ENCODE measurements around the gene NET1.

The NET1 gene

DNA sequence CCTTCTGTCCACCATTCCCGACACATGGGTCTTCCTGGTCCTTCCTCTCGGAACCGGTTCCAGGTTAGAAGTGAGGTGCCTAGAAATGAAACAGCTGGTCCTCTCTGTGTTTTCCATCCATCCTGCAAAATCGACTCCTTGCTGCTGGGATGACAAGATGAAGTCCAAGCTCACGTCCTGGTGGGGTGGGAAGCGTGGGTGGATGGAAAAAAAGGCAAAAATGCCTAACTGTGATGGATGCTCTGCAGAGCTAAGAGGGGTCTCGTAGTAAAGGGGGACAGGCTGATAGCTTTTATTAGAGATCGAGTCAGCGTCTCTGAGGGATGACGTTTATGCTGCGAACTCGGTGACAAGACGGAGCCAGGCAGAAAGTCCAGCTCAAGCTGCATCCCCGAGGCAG is 72.9 kb downstream of the NET1 start:
- DNase-seq = no peak
- ATAC-seq = no peak

- no peak for ATAC-seq
- no peak for DNase-seq
These were observed 73.8 kb downstream of the NET1 start for GRCh38 chr10:5485948-5486852.

DNA sequence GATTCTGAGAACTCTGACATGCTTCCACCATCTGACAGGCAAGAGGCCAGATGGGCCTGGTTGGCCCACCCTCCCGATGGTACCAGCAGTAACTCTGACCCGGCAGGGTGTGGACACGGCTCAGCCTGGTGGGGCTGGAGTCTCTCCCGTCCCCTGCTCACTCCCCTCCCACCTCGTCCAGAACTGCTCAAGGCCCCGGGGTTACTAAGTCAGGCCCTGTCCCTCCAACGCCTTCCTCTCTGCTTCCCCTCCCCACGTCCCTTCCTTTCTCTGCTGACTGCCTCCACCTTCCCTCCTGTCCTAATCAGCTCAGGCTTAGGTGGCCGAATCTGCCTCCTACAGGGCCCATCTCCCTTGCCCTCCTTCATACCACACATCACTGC is 74.5 kb downstream of the NET1 start:
- ATAC-seq (no peak), DNase-seq (no peak)

- no peak for ATAC-seq
- DNase-seq = no peak
These were observed 76.2 kb downstream of the NET1 start for GRCh38 chr10:5488272-5489161.

DNA sequence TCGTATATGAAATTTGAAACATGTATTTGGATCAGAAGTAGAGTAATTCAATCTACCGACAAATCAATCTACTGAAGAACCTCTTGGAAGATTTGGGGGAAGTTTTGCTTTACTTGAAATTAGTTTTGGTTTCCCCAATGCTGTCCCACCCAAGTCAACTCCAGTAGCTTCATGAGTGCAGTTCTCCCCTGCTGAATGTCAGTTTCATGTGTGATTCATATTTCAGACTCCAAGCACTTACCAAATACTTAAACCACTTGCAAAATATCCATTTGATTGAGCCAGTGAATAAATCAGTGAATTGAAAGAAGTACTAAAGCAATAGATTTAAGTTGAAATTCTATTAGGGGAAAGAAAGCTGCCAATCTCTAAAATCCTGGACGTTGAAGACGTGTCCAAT is 77.7 kb downstream of the NET1 start:
- peak; percentile 38 for ATAC-seq

GRCh38 chr10:5490698-5491464 is 78.5 kb downstream of the NET1 start:
- ATAC-seq (no peak), DNase-seq (no peak)

More for the DNA sequence above, 77.7 kb downstream of the NET1 start:
- no peak for DNase-seq

DNA sequence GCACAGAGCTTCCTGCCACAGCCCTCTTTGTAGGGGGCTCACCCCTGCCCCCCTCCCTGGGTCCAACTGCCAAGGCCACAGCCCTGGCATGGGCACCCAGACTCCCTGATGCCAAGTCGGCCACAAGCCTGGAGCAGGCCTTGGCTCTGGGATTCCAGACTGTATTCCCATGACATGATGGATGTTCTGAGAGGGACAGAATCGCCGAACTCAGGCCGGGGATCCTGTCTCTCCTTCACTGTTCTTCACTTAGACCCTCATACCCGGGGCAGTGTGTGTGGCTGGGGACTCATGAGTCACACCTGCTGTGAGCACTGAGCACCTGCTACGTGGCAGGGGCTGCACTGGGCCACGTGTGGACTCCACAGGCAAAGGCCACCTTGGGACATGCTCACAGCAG is 79.1 kb downstream of the NET1 start:
- DNase-seq (no peak), ATAC-seq (no peak)

DNA sequence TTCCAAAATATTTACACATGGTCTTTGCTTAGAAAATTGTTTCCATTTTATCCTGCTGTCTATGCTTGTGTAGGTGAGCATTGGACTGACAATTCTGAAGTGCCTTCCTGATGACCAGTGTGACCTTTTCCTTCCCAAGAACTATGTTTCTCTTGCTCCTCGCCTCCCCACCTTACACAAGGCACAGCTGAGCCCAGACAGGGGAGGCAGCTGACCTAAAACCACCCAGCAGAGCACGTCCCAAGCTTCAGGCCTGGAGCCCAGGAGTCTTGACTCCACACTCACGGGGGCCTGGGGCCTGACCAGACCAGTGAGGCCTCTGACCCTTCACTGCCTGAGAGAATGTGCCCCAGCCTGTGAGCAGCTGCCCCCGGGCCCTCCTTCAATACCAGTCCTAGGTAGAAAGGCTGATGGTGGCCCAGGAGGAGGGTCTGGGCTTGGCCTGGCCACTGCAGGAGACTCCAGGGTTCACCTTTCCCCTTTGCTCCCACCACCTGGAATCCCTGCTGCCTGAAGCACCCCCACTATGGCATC is 80.0 kb downstream of the NET1 start:
- no peak for ATAC-seq

DNA sequence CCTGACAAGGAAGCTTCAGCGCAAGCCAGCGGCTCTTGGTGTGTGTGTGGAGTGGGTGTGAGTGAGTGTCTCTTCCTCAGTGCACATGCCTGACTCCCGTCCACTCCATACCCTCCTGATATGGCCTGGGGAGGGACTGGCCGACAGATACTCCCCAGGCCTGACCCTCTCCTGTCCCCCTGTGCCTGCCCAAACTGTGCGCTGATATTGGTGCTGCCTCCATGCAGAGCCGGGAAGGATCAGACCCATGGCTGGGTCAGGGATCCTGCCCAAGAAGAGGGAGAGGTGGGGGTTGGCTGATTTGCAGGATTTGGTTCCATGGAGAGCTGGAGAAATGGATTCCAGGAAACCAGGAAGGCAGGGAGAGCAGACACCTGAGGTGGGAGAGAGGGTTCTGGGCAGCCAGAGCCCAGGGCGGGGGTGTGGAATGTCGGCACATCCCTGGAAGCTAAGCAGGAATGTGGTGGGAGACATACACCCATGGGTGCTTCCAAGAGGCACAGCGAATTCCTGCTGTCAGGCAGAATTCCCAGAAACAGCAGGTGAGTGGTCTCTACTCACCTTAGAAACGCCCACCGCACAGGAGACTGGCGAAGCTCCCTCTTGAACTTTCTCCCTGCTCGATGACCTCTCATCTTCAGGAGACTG is 80.7 kb downstream of the NET1 start:
- no peak for DNase-seq
- ATAC-seq = no peak

More for the DNA sequence above, 80.0 kb downstream of the NET1 start:
- DNase-seq = no peak

DNA sequence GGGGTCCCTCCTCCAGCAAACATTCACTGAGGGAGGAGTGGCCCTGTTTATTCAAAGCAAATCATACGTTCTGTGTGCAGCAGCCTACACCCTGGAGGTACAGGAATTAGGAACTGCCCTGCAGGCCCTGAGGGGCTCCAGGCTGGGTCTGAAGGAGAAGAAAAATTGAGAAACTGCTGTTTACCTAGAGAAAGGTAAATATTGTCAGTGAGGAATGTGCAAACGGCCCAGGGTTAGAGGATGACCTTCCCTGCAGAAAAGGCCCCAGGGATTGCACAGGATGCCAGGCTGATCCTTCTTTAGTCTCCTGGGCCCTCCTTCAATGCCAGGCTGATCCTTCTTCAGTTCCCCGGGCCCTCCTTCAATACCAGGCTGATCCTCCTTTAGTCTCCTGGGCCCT is 81.3 kb downstream of the NET1 start:
- ATAC-seq = no peak
- DNase-seq = no peak

DNA sequence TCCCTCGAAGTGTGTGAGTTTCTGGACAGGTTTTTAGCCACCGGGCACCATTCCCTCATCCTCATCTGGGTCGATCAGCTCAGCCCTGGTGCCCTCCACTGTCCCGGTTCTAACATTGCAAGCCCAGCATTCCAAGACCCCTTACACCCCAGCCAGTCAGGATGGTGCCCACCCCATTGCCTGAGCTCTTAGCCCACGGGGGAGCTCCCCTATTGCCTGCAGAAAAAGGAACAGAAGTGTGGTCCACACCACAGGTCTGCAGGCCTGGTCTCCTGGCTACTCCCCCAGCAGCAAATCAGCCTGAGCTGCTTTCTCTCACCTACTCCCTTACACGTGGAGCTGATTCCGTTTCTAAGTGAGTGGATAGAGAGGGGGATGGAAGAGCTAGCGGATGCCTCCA is 82.3 kb downstream of the NET1 start:
- DNase-seq (no peak), ATAC-seq (no peak)

DNA sequence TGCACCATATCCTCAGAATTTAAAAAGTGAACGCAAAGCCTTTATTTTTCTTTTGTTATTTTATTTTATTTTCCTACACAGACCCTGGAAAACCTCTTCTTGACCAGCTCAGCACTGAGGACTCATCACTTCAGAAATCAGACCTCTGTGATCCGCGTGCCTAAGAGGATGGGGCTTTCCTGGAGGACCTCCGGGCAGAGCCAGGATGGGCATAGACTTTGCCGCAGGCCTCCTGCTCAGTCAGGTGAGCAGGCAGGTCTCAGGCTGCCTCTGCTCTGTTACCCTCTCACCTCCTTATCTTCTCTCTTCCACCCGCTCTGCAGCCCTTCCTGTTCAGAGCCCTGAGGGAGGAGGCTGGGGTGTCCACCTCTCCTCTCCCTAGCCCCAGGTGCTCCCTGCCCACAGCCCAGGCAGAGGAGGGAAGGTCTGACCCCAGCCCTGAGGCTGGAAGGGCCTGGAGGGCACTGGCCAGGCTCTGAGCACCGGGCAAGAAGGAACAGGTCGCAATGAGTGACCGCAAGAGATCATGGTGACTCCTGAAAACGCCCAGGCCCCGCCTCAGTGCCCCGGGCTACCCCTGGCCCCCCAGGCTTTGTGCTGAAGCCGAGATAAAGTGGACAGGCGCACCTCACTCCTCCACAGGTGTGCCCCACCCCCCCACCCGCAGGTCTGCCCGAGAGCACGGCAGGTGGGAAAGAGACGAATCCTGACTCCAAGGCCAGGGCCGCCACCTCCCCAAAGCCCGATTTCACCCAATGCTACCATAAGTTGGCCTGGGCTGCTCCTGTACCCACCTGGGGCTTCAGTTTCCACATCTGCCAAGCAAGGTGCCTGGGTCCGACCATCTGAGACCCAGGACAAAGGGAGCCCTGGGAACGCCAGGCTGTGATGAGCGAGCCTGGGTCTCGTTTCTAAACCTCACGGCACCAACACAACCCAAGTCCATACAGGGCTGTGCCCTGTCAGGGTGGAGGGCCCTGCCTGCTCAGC is 84.2 kb downstream of the NET1 start:
- ATAC-seq (no peak), DNase-seq (no peak)

GRCh38 chr10:5497289-5497688 is 84.9 kb downstream of the NET1 start:
- DNase-seq = no peak
- ATAC-seq = no peak

DNA sequence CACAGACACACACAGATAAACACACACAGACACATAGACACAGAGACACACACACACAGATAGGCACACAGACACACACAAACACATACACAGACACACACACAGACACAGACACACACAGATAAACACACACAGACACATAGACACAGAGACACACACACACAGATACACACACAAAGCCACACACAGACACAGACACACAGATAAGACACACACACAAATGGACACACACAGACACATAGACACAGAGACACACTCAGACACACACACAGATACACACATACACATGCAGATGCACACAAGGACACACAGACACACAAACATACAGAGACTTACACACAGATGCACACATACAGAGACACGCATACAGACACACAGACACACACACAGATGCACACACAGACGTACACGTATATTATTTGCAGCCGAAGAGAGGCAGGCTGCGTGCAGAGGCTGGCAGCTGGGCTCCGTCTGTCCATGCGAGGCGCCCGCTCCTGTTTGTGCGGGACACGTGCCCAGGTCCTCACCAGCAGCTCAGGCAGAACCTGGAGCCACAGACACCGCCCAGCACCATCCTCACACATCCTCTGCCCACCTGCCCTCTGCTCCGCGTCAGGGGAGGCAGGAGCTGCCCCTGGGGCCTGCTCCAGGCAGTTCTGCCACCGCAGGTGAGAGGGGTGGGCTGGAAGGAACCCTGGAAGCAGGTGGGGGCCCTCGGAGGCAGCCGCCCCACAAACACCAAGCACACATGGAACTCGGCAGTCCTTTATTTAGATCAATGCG is 85.8 kb downstream of the NET1 start:
- ATAC-seq = no peak

GRCh38 chr10:5498791-5499492 is 86.6 kb downstream of the NET1 start:
- no peak for DNase-seq
- ATAC-seq = no peak

More for the DNA sequence above, 85.8 kb downstream of the NET1 start:
- no peak for DNase-seq

GRCh38 chr10:5499493-5500140 is 87.3 kb downstream of the NET1 start, which contains the start of gene CALML5:
Gene CALML5, minus strand, starts transcription at chr10:5499570. Its CDS starts 132 bp downstream, at chr10:5499438.
- no peak for DNase-seq
- no peak for ATAC-seq

GRCh38 chr10:5500162-5500670 is 87.9 kb downstream of the NET1 start:
- ATAC-seq (no peak), DNase-seq (no peak)

GRCh38 chr10:5500910-5501309 is 88.6 kb downstream of the NET1 start:
- ATAC-seq (no peak), DNase-seq (no peak)
